DOHH2 (cell line): ENCODE measurements around the gene ZBTB12.

Experiments used
- CTCF ChIP-seq: fragments of 200-600 bp; sonication (generic); IDR thresholded peaks from one replicate; pipeline ENCODE4 v1.5.1; 2014; ENCODE audit warnings: antibody characterized with exemption, mild to moderate bottlenecking, low read depth, low read length; ENCODE audit not compliant: poor library complexity, severe bottlenecking
- EZH2phosphoT487 ChIP-seq: fragments of 200-600 bp; sonication (generic); IDR thresholded peaks from 2 replicates; pipeline ENCODE4 v1.6.1; 2017; ENCODE audit warnings: borderline replicate concordance, mild to moderate bottlenecking, antibody characterized with exemption, low read length, moderate library complexity, mixed read lengths

- TF ChIP-seq CTCF (no peak), EZH2phosphoT487 (no peak)
Measured at GRCh38 chr6:31879143-31879542, 22.7 kb downstream of the ZBTB12 start.
